ENCODE data around the gene FXYD5.
"Not testable (repeated sequence)": the region's sequence is repeated elsewhere in the genome, so short reads cannot be mapped to it uniquely, and the experiment has no call there.

The FXYD5 gene

GRCh38 chr19:35184267-35184666 is 29.7 kb downstream of the FXYD5 start:
- DNase-seq, result no peak

DNA sequence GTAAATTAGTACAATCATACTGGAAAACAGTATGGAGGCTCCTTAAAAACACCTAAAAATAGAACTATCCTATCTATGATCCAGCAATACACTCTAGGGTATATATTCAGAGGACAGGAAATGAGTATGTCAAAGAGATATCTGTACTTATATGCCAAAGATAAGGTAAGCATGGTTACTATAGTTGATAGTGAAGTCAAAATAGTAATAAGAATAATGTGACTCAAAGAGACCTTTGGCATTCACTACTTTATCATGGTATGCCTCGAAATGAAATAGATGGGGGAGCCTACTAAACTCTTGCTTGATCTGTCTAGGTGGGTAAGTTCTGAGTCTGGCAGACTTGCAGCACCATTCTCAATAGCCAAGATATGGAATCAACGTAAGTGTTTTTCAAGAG is 30.3 kb downstream of the FXYD5 start:
- DNase-seq, result no peak

GRCh38 chr19:35194012-35194984 is 39.8 kb downstream of the FXYD5 start:
- no peak for DNase-seq

DNA sequence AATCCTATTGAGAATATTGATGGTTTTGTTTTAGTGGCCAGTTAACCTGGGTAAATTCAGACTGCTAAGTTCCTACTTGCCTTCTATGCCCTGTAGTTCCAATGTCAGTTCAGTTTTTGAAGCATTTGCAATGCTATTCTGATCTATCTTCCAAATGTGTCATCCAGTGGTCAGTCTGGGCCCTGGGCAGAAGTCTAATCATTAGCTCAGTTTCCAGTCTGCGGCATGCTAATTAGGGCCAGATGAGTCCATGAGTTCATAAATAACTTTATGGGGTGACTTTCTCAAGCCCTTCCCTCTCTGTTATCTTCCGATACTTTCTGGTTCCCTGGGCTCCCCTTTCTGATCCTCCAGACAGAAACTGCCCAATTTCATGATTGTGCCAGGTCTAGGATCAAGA is 41.3 kb downstream of the FXYD5 start:
- DNase-seq, result no peak

GRCh38 chr19:35196861-35197260 is 42.3 kb downstream of the FXYD5 start:
- not testable (repeated sequence) for DNase-seq

DNA sequence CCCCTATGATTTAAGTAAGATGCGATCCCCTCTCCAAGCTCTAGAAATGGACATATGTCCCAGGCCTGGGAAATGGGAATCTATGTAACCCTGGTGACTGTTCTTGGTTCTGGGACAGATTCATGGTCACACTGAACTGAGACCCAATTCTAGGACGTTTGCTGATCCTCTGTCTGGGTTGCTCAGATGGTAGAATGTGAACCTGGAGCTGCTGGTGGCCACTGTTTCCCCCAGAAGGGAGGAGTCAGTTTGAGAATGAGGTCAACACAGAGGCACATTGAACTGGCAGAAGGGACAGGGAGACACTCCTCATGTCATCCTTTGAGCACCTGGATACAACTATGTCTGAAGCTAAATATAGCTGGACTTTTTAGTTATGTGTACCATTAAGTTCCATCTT is 44.9 kb downstream of the FXYD5 start:
- no peak for DNase-seq

- DNase-seq, result no peak
Measured at GRCh38 chr19:35202722-35203688, 48.5 kb downstream of the FXYD5 start.

DNA sequence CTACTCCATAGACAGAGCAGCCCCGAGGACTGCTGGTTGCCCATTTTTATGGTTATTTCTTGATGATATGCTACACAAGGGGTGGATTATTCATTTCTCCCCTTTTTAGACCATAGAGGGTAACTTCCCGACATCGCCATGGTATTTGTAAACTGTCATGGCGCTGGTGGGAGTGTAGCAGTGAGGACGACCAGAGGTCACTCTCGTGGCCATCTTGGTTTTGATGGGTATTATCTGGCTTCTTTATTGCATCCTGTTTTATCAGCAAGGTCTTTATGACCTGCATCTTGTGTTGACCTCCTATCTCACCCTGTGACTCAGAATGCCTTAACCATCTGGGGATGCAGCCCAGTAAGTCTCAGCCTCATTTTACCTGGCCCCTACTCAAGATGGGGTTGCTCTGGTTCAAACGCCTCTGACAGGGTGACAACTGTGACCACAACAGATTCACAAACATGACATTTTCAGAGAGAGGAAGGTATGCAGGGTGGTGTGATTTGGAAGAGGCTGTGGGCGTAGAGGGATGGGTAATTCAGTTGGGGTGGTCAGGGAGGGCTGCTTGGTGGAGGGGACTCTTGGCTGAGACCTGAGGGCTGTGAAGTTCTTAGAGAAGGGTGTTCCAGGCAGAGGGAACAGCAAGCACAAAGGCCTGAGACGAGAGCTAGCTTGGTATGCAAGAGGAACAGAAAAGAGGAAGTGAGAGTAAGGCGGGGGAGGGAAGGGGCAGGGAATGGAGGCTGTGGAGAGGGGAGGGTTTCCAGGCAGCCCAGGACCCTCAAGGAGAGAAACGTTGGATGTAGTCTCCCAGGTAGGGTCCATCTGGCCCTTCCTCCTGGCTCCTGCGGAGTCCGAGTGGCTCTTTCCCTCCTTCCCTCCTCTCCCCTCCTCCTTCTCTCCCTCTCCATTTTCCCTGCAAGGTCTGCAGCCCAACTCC is 50.5 kb downstream of the FXYD5 start:
- no peak for DNase-seq

- no peak for DNase-seq
Measured at GRCh38 chr19:35205733-35206323, 51.3 kb downstream of the FXYD5 start.

DNA sequence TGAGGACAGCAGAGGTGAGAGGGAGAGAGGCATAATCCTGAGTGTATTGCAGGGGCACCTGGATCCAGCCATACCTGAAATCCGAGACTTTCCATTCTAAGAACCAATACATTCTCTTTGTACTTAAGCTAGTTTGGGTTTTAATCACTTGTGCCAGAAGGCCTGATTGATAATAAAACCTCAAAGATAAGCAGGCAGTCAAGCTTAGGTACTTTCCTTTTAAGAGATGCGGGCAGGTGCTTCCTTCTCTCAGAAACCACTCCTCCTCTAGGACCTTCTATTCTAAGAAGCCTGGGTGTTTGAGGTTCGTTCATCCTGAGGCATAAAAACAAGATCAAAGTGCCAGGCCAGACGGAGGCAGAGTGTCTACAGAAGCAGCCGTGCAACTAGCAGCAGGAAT is 51.8 kb downstream of the FXYD5 start:
- DNase-seq, result no peak

DNA sequence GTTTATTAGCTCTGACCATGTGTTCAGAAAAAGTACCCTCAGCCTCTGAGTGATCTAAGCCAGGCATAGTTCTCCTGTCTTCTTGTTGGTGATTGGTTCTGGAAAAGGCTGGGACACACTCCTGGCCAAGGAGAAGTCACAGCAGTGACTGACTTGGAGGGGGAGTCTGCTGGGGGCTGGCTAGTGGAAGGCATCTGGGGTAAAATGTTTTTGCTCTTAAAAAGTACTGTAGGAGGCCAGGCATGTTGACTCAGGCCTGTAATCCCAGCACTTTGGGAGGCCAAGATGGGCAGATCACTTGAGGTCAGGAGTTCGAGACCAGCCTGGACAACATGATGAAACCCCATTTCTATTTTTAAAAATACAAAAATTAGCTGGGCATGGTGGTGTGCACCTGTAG is 52.3 kb downstream of the FXYD5 start:
- DNase-seq, result no peak

DNA sequence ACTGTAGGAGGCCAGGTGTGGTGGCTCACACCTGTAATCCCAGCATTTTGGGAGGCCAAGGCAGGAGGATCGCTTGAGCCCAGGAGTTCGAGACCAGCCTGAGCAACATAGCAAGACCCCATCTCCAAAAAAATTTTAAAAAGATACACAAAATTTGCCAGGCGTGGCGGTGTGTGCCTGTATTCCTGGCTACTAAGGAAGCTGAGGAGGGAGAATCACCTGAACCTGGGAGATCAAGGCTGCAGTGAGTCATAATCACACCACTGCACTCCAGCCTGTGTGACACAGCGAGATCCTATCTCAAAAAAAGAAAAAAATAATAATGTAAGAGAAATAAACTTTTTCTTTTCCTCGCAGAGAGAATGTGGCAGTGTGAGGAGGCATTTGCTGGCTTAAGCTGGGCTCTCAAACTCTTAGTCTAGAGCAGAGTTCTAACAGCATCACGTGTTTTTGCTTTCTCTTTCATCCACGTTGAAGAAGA is 52.9 kb downstream of the FXYD5 start:
- no peak for DNase-seq

DNA sequence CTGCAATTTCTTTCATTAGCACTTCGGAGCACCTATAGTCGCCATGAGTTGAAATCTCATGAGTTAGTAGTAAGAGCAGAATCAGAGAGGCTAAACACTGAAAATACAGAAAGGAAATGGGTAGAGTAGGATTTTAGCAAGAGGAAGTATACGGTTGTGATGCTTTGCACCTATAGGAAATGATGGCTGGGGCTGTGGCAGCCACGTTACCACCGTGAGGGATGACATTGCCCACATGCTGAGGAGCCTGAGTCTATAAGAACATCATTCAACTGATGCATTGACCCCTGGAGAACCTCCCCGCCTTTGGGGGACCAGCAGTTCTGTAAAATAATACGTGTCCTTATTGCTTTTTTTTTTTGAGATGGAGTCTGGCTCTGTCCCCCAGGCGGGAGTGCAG is 53.6 kb downstream of the FXYD5 start:
- DNase-seq, result no peak

DNA sequence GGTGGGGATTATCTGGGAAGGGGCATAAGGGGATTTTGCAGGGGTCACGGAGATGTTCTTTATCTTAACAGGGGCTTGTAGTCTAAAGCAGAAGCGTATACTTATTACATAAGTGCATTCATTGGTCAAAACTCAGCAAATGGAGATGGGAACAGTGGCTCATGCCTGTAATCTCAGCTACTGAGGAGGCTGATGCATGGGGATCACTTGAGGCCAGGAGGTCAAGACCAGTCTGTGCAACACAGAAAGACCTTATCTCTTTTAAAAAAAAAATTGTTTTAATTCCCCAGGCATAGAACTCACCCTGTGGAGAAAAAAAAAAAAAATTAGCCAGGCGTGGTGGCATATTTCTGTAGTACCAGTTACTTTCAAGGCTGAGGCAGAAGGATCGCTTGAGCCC is 55.1 kb downstream of the FXYD5 start:
- DNase-seq, result no peak

GRCh38 chr19:35211545-35212230 is 57.2 kb downstream of the FXYD5 start:
- peak; percentile 45 for DNase-seq

DNA sequence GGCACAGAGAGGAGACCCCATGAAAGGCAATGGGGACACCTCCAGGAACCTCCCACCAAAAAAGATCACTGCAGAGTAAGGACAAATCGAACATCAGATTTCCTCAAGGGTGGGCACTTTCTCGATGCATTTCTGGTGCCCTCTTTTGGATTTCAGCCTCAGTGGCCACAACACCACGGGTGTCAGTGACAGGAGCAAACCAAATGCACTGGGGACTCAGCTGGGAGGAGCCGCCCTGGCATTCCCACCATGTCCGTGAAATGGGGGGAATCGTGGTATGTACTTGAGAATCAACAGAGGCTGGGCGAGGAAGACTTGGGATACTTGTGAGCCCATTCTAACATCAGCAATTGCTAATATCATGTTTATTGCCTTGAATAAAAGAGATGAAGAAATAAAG is 57.7 kb downstream of the FXYD5 start:
- DNase-seq, result no peak

DNA sequence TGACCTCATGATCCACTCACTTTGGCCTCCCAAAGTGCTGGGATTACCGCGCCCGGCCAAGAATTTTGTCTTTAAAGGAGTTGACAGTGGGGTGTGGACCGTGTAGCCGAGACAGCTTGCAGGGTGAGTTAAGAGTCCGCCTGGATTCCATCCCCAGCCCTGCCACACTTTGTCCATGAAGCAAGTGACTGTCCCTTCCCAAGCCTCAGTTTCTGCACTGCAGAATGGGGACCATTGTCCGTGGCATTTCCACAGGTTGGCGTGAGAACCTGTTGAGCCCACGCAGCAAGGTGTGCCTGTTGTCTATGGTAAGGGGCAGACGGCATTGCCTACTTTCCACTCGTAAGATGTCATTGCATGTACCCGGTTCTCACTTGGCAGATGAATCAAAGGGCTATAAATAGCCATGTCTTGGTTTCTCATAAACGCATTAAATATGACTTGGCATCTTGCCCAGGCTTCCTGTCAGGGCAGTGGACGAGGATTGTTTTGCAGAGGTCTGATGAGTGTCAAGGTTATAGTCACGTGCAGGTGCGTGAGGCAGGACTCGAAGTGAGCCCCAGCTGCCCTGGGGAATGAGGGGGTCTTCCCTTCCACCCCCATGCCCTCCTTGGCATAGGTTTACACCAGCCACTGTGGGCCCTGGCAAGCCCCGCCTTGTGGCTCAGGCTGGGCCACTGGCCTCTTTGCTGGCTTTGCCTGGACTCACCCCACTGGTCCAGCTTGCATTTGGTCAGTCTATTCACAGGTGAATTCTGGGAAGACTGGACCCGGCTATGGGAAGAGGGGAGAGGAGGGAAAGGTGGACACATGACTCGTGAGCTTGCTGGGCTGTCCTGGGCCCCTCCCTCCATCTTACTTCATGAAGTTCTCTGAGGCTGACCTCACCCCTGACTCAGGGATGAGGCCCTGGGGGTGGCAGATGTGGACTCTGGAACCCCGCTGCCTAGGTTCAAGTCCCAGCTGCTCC is 59.4 kb downstream of the FXYD5 start:
- peak; percentile 69 for DNase-seq

DNA sequence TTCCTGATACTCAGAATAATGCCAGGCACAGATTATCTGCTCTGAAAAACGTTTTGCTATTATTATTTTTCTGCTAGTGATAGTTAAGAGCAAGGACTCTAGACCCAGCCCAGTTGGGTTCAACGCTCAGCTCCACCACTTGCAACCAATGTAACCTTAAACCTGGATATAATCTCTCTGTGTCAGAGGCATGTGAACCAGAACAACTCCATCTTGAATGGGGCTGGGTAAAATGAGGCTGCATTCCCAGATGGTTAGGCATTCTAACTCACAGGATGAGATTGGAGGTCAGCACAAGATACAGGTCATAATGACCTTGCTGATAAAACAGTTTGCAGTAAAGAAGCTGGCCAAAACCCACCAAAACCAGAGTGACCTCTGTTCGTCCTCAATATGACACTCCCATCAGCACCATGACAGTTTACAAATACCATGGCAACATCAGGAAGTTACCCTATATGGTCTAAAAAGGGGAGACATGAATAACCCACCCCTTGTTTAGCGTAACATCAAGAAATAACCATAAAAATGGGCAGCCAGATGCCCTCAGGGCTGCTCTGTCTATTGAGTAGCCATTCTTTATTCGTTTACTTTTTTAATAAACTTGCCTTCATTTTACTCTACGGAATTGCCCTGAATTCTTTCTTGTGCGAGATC is 60.4 kb downstream of the FXYD5 start:
- DNase-seq, result no peak
